A673 (cell line): ENCODE data around the gene GDPD5. TPM values are rescaled to one million over a fixed set of nuclear protein-coding genes. Genes with fewer than 3 reads are reported as not detected.

ENCODE experiments used
- BruUV-seq: library from RNA; stranded (reverse); fragments of 400-500 nt; replicated peaks from 2 replicates; lab custom pipeline; 2021; lab: Mats Ljungman, UMichigan
- CTCF ChIA-PET: fragments of 300-600 bp; sonication (Branson Sonifier 250); formaldehyde crosslinking; loops from one replicate; lab custom pipeline; 2022; ENCODE audit warnings: antibody characterized with exemption; lab: Charles Lee
- POLR2A ChIA-PET: fragments of 300-600 bp; sonication (Branson Sonifier 250); formaldehyde crosslinking; loops from one replicate; lab custom pipeline; 2022; ENCODE audit warnings: antibody characterized with exemption; ENCODE audit not compliant: low non-redundant PET; lab: Charles Lee
- DNase-seq: peaks from one replicate; pipeline ENCODE4 v3.0.0-alpha.2; 2015; ENCODE audit warnings: low spot score
- H3K27ac ChIP-seq: fragments of 200-600 bp; sonication (generic); 2 replicates; pipeline ENCODE4 v1.5.1; 2016; ENCODE audit warnings: mixed run types, low read depth, mild to moderate bottlenecking, mixed read lengths, antibody characterized with exemption, low read length; ENCODE audit not compliant: poor library complexity, severe bottlenecking
- H3K27me3 ChIP-seq: fragments of 200-600 bp; sonication (generic); replicated peaks from 2 replicates; pipeline ENCODE4 v1.6.1; 2017; ENCODE audit warnings: mixed run types, low read depth, mild to moderate bottlenecking, mixed read lengths, antibody characterized with exemption, low read length; ENCODE audit not compliant: insufficient read depth, poor library complexity
- H3K36me3 ChIP-seq: fragments of 200-600 bp; sonication (generic); 2 replicates; pipeline ENCODE4 v1.6.1; 2016; ENCODE audit warnings: mixed run types, mild to moderate bottlenecking, mixed read lengths, antibody characterized with exemption, low read length; ENCODE audit not compliant: insufficient read depth, poor library complexity, severe bottlenecking
- H3K4me1 ChIP-seq: fragments of 200-600 bp; sonication (generic); 2 replicates; pipeline ENCODE4 v1.6.1; 2017; ENCODE audit warnings: mixed run types, mild to moderate bottlenecking, mixed read lengths, antibody characterized with exemption, low read length; ENCODE audit not compliant: insufficient read depth, poor library complexity, severe bottlenecking
- H3K4me3 ChIP-seq: fragments of 200-600 bp; sonication (generic); 2 replicates; pipeline ENCODE4 v1.5.1; 2016; ENCODE audit warnings: low read depth, mixed run types, mild to moderate bottlenecking, mixed read lengths, low read length; ENCODE audit not compliant: poor library complexity, severe bottlenecking
- H3K9me3 ChIP-seq: fragments of 200-600 bp; sonication (generic); 2 replicates; pipeline ENCODE4 v1.6.1; 2016; ENCODE audit warnings: mixed run types, low read depth, mild to moderate bottlenecking, mixed read lengths, antibody characterized with exemption, low read length; ENCODE audit not compliant: poor library complexity, severe bottlenecking
- CTCF ChIP-seq: fragments of 300-800, 200-600 bp; sonication (generic); conservative IDR thresholded peaks from 2 replicates; pipeline ENCODE4 v1.5.1; 2017; ENCODE audit warnings: low read depth, mild to moderate bottlenecking, antibody characterized with exemption, low read length, moderate library complexity, mixed read lengths
- EZH2 ChIP-seq: fragments of 200-600 bp; sonication (generic); IDR thresholded peaks from 2 replicates; pipeline ENCODE4 v1.6.1; 2017; ENCODE audit warnings: borderline replicate concordance, low read depth, mild to moderate bottlenecking, mixed read lengths, antibody characterized with exemption, low read length; ENCODE audit not compliant: poor library complexity, severe bottlenecking
- intact Hi-C: fragments of 100-400 bp; cut with micrococcal nuclease; formaldehyde crosslinking; loops from one replicate; pipeline ENCODE4 v1.10.0; 2022; ENCODE audit not compliant: unreplicated experiment
- total RNA-seq: library from RNA; stranded (reverse); gene quantifications from 2 replicates; pipeline ENCODE4 v1.2.3, GENCODE V29; 2021

Gene GDPD5
- total RNA-seq, 1 experiment from 2014 or later = 1.4 TPM

GRCh38 chr11:75399344-75400145 is 126.2 kb downstream of the GDPD5 start, which contains the start of gene RPS3:
Gene RPS3, plus strand, starts transcription at chr11:75399518. Its CDS starts 30 bp downstream, at chr11:75399548.
- H3K9me3 ChIP-seq = no peaks in the 10 kb centered on the region
- POLR2A ChIA-PET = interaction anchor here (0.6 kb wide), 2 partner anchors 159 to 210 kb away, joined by 3 to 4 read pairs; no protein-coding TSS in a partner anchor
- H3K27me3 ChIP-seq = no peaks in the 10 kb centered on the region
- peaks cover 44% of the 10 kb centered on the region for H3K36me3 ChIP-seq
- H3K4me1 ChIP-seq = peaks cover 25% of the 10 kb centered on the region
- intact Hi-C loops = no loop called here
- DNase-seq = peak; percentile 98
- CTCF ChIA-PET = interaction anchor here (0.6 kb wide), 1 partner anchor 9 kb away, joined by 3 read pairs; no protein-coding TSS in a partner anchor
- TF ChIP-seq EZH2 = no peak
- peak; percentile 49 for TF ChIP-seq CTCF
- TSS peak; percentile 47 for BruUV-seq
- H3K27ac ChIP-seq = peak within 1 kb of the TSS; percentile 94
- peak within 1 kb of the TSS; percentile 70 for H3K4me3 ChIP-seq

GRCh38 chr11:75398906-75399305 is 126.8 kb downstream of the GDPD5 start:
- Histone ChIP-seq H3K36me3 (peaks cover 37% of the 10 kb centered on the region), H3K27me3 (no peaks in the 10 kb centered on the region), H3K27ac (no peak overlapping the region), H3K4me3 (peak overlapping the region; percentile 70), H3K9me3 (no peaks in the 10 kb centered on the region), H3K4me1 (peaks cover 25% of the 10 kb centered on the region)
- DNase-seq = no peak
- intact Hi-C loops = no loop called here
- BruUV-seq = no TSS peak
- ChIA-PET POLR2A (no interaction called here), CTCF (no interaction called here)
- no peak for TF ChIP-seq EZH2
- no peak for TF ChIP-seq CTCF

- intact Hi-C loops = no loop called here
- H3K4me1 ChIP-seq = no peaks in the 10 kb centered on the region
- CTCF ChIA-PET = no interaction called here
Measured at GRCh38 chr11:75394085-75394840, 131.5 kb downstream of the GDPD5 start.

More at GRCh38 chr11:75394085-75394840, 131.5 kb downstream of the GDPD5 start:
- no peak for TF ChIP-seq CTCF
- H3K4me3 ChIP-seq = no peak overlapping the region
- DNase-seq = no peak
- H3K36me3 ChIP-seq = no peaks in the 10 kb centered on the region
- BruUV-seq = no TSS peak
- POLR2A ChIA-PET = interaction anchor here (0.7 kb wide), 1 partner anchor 13 kb away, joined by 3 read pairs; no protein-coding TSS in a partner anchor
- no peaks in the 10 kb centered on the region for H3K9me3 ChIP-seq
- H3K27me3 ChIP-seq = no peaks in the 10 kb centered on the region
- no peak overlapping the region for H3K27ac ChIP-seq
